ENCODE results near the gene SLC44A1.
A peak's percentile ranks its signal among the peaks of the same experiment; 100 is the strongest.

SLC44A1 gene

DNA sequence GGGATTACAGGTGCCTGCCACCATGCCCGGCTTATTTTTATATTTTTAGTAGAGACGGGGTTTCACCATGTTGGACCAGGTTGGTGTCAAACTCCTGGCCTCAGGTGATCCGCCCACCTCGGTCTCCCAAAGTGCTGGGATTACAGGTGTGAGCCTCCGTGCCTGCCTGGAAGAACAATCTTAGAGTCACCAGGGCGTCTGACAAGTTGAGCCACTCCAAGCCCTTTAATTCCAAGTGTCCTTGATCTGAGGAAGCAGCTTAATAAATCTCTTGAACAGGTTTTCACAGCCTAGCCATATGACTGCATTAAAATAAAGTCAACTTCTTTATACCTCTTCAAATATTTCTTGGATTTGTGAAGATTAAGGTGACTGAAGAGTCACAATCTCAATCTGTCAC is 31.5 kb downstream of the SLC44A1 start:
- no peak for DNase-seq

DNA sequence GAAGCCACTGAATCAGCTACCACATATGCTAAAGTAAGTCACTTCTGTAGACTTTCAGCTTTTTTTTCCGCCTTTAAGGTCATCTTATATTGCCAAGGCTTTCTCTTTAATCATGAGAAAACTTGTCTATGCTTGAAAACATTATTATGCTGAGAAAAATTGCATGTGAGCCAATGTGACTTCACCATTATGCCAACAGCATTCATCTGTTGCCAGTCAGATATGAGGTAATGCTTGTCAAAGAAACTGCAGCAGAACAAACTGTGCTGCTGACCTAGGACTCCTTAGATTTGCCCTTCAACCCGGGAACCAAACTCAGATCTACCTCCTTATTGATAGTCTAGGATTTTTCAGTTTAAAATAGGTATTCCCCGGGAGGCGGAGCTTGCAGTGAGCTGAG is 34.3 kb downstream of the SLC44A1 start:
- DNase-seq = no peak

DNA sequence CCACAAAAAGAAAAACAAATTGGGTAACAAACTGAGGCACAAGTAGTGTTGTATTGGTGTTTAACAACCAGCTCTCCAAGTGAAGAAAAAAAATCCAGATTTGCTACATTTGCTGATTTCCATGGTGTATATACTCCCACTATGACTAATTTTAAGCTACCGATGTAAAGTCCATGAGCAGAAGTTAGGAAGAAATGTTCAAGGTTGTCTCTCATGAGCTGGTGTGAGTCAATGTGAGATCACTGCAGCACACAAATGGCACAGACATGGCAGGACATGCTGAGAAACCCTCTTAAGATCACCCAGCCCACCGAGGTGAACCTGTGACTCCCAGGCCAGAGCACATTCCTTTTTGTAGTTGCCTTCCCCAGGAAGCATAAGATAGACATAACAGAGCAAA is 36.2 kb downstream of the SLC44A1 start:
- no peak for DNase-seq

DNA sequence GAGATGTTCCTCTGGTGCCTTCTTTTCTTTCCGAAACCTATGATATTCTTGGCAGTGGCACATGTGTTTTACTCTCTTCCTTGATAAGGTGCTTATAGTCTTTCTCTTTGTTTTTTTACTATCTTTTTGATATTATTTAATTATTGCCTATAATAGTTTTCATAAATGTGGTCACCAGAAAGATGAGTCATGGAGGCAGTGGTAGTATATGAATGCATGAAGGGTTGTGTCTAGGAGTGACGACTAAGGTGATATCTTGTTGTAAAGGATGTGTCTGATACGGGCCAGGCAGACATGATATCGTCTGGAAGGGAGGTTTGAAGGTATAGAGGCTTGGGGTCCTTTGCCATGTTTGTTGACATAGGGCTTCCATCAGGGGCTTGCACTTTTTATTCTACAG is 36.8 kb downstream of the SLC44A1 start:
- no peak for DNase-seq

DNA sequence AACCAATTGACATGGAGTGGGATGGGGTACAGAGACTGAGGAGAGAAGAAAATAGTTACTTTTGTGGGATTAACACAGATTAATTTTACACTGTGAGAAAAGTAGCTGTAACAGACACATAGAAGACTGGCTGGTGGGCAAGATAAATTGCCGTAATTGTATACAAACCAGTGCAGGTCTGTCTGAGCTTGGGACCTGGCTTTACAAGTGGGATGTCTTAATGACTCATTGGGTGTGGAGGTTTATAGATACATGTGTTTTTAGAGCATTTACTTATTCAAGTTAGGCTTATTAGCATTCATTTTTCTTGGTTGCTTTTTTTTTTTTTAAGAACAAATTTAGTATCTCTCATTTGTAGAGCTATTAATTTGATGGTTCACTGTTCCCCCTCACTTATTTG is 37.5 kb downstream of the SLC44A1 start:
- DNase-seq = no peak

DNA sequence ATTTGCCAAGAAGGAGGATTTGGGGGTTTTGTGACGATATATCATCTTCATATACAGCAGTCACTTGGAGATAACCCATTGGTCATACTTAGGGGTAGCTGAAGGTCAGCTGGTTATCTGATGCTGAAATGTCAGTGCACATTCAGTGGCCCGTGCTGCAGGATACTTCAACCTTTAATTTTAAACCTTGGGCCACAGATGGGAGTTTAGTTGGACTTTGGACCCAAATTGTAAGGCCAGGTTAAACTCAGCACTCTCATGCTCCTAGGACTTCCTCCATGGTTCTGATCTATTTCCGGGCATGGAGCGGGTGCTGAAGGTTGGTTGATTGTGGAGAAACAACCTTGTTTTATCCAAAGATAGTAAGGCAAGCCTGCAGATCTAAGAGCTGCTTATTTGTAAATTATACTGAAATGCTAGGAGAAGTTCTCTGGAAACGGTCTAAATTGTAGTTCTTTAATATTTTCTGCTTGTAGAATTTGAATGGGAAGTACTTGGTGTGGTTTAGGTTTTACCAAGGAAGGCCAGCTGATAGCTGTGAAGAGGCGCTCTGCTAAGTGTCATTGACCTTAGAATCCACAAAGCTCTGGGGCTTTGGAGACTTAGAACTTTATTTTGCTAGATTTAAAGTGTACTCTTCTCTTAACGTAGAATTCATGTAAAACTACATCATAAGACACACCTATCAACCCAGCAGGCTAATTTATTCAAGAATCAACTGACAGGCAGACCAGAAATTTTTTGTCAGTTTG is 38.6 kb downstream of the SLC44A1 start:
- no peak for DNase-seq

DNA sequence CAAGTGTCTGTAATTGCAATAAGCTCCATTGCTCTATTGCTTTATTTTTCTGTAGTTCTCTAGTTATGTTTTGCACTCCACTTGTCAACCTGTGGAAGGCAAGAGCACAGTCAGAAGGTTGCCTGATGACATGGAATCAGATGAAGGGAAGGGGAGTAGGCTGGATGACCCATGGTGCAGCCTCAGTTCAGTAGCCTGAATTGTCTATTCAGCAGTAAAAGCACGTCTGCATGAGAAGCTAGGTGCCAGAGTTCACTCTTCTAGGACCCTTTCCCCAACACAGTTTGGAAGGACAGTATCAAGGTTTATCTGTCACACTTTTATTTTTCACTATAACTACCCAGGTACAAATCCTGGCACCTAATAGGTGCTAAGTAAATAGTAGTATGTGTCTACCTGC is 39.3 kb downstream of the SLC44A1 start:
- no peak for DNase-seq

DNA sequence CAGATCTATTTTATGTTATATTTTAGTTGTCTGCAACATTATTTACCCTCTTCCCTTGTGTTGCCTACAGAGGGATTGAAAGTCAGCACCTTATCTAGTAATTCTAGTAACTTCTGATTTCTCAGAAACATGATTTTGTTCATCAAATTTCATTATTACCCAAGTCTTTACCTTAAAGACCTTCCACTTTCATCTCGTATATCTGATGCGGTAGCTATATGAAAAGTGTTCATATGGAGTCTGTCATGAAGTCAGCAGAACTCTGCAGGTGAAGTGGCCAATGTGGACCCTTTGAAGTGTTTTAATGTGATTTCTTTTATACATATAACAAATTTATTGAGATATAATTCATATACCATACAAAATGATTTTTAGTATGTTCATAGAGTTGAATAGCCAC is 40.0 kb downstream of the SLC44A1 start:
- no peak for DNase-seq

DNA sequence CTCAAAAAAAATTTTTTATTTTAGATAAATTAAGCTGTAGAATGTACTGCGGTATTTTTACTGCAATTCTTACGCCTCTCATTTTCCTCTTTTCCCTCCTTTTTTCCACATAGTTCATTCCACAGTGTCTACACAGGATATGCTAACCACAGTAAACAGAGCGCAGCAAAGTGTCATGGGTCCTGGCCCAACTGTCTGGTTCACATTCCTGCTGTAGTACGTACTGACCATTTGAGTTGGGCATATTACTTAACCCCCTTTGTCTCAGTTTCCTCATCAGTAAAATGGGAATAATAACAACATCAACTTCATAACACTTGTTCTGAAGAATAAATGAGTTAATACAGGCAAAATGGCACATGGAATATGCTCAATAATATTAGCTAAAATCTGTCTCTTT is 41.6 kb downstream of the SLC44A1 start:
- no peak for DNase-seq

DNA sequence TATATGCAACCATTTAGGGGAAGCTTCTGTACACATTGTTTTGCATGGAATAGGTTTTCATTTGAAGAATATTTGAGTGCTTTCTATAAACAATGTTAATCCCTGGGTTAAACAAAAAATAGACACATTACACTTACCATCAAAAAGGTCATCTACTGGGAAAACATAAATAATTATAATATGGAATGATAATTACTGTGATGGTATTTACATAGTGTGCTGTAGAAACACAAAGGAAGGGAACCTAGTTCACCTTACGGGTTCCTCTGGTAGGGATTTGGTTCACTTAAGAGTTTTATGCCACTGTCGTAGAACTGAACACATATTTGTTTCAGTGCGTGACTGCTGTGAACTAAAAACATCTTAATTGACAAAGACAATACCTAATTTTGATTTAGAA is 44.9 kb downstream of the SLC44A1 start:
- no peak for DNase-seq

DNA sequence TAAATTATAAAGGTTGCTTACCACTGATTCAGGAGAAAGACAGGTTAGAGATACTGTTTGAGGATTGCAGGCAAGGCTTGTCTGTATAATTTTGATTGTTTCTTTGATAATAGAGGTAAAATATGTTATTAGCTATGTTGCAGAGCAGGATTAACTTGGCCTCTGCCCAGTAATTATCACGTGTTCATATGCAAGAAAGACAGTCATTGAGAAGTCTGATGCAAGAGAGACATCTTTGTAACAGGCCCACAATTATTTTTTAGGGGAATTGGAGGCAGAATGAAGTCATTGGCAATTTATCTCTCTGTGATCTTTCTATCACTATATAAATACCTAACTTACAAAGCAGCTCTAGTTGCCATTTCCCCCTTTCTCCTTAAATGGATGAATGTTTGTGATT is 46.0 kb downstream of the SLC44A1 start:
- DNase-seq = no peak

DNA sequence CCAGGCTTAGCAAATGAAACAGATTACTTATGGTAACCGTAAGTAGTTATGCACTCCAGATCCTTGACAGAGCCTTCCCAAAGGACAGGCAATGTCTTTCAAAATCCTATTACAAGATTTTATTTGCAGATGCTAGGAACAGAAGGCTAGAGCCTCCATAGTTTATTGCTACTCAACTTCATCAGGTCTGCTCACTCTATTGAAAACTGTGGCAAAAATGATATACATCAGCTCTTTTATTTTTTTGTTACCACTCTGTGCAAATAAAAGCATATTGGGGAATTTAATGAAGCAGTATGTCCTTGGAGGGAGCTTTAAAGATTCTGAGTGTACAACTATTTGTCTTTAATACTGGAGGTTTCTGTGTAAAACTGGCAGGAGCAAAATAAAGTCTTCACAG is 46.5 kb downstream of the SLC44A1 start:
- no peak for DNase-seq

DNA sequence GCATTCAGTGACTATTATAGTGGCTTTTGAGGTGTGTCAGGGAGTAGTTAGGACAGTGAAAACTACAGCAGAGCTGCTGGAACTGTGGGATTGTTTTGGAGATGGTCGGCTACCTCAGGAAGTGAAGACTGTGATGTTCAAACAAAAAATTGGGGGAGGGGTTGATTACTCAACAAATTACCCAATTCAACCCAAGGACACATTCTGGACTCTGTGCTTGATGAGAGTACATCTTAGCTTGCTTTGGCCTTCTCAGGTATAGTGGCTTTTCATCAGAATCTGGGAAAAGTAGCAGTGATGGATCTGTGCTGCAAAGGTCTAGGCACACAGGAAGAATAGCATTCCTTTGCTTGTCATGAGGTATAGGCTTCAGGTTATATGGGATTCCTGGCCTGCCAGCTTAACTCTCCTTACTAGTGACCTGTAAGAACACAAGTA is 47.0 kb downstream of the SLC44A1 start:
- DNase-seq = no peak

DNA sequence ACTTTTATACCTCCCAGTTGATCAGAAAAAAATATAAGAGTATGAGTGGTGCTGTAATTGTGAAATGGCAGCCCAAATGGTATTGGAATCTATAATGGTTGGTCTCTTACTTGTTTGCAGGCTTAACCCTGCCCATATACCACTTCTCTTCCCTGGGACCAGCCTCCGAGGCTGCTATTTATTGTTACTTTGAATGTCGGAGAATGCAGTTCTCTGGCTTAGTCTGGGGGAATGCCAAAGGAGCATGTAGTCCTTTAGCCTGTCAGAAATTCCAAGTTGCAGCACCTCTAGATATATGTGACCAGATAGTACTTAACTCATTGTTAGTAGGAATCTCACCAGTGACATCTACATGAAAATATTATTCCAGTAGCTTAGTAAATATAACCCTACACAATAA is 47.5 kb downstream of the SLC44A1 start:
- no peak for DNase-seq

DNA sequence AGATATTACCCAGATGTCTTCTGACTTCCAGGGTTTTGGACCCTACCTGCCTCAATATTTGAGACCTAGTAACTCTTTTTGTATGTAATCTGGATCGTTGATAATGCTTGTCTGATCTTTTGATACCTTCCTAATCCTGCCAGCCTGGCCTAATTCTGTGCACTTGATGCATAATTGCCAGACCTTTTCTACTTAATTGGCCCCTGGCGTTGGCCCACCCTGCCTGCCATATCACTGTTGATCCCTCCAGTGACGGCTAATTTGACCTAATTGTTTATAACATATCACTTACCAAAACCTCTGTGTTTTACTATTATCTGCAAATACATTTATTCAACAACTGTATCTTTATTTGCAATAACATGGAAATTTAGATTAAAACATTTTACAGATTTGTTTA is 49.0 kb downstream of the SLC44A1 start:
- DNase-seq = no peak

DNA sequence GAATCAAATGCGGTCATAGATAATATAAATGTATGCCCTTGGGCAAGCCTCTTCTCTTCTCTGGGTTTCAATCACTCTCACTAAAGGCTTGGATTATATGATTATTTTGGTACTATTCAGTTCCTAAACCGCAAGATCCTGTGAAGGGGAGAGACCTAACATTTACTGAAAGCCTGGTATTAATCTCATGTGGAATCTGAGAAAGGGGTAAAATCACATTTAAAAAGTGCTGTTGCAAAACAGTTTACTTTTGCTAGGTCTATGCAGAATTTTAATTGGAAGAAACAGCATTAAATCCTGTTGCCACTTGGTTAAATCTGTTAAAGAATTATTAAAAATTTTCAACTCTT is 50.7 kb downstream of the SLC44A1 start:
- DNase-seq = no peak

DNA sequence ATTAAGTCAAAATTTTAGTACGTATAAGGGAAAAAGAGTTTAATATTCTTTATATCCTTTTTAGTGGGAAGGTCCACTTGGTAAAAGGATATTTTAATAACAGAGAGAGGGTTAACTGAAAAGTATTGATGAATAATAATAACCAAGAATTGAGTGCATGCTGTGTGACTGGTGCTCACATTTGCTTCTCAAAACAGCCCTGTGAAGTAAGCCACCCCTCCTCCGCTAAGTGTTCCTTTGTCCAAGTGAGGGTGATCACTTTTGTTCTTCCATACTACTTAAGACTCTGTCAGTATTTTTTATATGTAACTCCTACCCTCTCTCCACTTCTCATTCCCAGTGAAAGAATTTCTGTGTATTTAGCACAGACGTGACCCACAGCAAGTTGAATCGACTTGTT is 51.5 kb downstream of the SLC44A1 start:
- no peak for DNase-seq

DNA sequence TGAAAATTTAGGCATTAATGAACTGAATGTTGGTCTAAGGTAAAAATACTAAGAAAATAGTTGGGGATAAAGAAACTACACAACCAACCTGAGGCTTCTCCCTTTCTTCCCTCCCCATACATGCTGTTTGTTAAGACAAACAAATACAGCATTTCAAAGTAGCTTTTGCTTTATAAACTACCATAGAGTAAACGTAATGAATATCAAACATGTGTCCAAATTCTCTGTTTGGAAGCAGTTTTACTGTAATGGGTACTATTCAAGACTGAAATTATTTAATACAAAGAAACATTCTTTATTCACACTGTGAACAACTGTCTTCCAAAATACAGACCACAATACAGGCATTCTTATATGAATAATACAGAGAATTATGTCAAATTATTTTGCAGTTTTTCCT is 52.0 kb downstream of the SLC44A1 start:
- no peak for DNase-seq

DNA sequence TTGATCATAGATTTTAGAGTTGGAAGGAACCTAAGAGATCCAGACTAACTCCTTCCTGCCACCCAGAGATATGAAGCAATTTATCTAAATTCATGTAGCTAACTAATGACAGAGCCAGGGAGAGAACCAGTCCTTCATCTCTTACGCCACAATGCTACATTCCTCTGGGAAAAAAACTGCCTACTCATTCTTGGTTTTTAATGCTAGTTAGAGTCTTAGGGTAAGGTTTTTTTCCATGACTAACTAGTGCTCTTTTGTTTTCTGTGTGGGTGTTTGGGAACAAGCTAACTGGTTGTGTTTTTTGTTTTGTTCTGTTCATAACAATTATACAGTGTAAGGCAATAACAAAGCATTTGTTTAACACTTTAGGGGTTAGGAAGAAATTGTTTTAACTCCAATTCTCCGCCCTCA is 52.4 kb downstream of the SLC44A1 start:
- no peak for DNase-seq

DNA sequence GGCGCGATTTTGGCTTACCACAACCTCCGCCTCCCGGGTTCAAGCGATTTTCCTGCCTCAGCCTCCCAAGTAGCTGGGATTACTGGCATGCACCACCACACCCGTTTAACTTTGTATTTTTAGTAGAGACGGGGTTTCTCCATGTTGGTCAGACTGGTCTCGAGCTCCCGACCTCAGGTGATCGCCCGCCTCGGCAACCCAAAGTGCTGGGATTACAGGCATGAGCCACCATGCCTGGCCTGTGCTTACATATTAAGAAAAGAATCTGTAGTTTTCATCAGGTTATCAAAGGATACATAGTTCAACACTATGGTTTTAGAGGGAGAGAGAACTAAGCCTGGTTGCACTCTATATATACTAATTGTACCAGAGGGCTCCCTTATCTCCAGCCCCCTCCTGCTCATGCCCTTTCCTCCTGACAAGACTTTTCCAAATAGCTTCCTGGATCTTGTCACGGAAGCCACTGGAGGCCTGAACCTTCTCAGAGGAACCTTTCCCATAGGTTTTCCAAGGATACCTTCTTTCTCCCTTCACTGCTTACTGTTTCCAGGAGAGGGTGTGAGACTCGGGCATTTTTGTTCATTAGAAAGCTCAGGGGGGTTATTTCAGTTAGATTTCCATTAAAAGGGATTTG is 53.1 kb downstream of the SLC44A1 start:
- no peak for DNase-seq

DNA sequence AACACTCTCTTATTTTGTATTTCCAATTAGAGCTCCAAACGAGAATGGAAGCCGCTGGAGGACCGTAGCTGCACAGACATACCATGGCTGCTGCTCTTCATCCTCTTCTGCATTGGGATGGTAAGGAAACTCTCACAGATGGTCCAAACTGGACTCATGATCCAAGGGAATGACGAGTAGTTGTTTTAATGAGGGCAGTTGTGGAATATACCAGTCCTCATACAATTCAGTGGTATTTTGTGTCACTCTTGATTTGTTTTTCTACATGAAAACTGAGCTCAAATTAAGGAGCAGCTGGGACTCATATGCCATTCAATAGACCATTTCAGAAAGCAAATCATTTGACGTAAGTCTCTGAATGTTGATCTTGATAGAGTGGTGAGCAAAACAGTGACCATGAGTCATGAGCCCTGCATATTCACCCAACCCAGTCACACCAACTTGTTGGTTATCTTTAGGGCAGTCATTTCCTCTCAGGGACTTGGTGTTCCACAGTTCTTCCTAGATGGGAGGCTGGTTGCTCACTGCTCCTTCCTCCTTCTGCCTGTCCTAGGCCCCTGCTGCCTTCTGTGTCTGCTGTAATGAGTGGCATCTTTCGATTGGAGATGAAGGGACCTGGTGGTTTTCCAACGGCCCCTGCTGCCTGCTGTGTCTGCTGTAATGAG is 54.9 kb downstream of the SLC44A1 start:
- DNase-seq = peak; percentile 5 to 15

DNA sequence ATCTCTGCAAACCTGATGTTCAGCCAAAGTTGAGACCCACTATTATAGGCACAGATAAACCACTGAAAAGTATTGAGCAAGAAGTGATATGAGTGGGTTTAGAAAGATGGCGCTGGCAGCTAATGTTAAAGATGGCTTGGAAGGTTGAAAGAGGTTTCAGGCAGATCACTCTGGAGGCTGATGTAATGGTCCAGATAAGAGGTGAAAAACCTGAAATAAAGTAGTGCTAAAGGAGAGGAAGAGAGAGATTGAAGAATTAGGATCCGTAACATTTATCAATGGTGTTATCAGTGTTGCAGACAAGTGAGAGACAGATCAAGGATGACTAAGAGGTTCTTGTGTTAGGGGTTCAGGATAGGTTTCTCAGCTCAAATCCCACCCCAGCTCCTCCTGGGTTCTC is 58.3 kb downstream of the SLC44A1 start:
- DNase-seq = no peak

DNA sequence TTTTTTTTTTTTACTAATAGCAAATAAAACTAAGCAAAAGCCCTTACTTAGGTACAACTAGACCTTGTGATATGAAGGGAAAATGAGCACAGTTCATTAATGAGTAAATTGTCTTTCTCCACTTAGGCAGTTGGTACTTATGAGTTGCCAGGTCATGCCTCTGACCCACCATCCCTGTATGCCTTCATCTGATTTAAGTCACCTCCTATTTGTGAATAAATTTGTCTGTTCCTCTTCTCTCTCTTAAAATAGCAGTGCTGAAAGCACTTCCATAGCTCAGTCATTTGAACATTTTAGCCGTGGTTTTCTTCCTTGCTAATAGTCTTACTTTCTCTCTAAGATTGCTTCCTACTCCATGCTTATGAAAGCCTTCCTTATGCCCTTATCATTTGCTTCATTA is 61.4 kb downstream of the SLC44A1 start:
- DNase-seq = no peak

DNA sequence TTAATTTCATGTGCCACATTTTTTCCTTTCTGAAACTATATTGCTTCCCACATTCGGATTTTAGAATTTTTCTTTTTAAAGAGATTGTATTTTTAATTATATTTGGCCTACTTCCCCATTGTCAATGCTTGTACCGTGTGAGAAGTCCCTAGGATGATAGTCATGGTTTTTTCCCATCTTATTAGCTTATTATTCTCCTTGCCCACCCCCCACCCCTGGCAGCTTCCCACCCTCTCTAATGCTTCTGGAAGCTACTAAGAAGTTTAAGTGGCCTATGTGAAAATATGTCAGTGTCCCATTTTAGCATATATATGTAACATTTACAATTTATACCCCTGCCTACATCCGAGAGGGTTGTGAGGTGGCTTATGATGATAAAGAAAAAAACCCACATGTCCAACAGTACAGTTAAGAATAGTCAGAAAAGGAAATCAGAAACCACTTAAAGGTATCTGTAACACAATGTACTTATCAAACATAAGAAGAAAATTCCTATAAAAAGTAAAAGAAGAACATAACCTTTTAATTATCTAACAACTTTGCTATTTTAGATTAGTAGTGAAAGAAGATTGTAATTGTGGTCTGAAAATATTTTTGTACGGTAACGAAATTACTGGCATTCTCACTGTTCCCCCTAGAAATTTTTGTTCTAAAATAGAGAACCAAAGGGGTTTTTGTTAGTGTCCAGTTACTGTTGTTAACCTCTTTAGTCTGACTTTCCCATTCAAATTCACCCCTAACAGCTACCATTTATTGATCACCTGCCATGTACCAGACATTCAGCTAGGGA is 62.1 kb downstream of the SLC44A1 start:
- no peak for DNase-seq

All from activated CD4-positive, alpha-beta T cell treated with anti-CD3 and anti-CD28 coated beads, Interleukin-2, amount 50 U/mL, for 48 hours (primary cell).